DOHH2 (cell line): ENCODE data around the gene PPP2R5E.

Experiments
- CTCF ChIP-seq: fragments of 200-600 bp; sonication (generic); IDR thresholded peaks from one replicate; pipeline ENCODE4 v1.5.1; 2014; ENCODE audit warnings: antibody characterized with exemption, mild to moderate bottlenecking, low read depth, low read length; ENCODE audit not compliant: poor library complexity, severe bottlenecking
- EZH2phosphoT487 ChIP-seq: fragments of 200-600 bp; sonication (generic); IDR thresholded peaks from 2 replicates; pipeline ENCODE4 v1.6.1; 2017; ENCODE audit warnings: borderline replicate concordance, mild to moderate bottlenecking, antibody characterized with exemption, low read length, moderate library complexity, mixed read lengths

GRCh38 chr14:63573581-63573980 lies 30.4 kb upstream of the PPP2R5E start:
- TF ChIP-seq CTCF: no peak
- TF ChIP-seq EZH2phosphoT487: no peak
